Measurements from ENCODE around the gene RFFL.

- TF ChIP-seq CTCF (IDR thresholded peaks at IDR 0.05; ENCODE audit: poor library complexity, severe bottlenecking), result no peak
- TF ChIP-seq MXI1 (conservative IDR thresholded peaks at IDR 0.05; ENCODE audit: poor library complexity, severe bottlenecking), result no peak
- TF ChIP-seq REST (IDR thresholded peaks at IDR 0.05; ENCODE audit: borderline replicate concordance), result no peak
- TF ChIP-seq POLR2AphosphoS5 (IDR thresholded peaks at IDR 0.05), result no peak
These were observed 6.1 kb downstream of the RFFL start for GRCh38 chr17:35057332-35057915.

Data from neural cell (in vitro differentiated cells).